Neuronal stem cell (in vitro differentiated cells): ENCODE data around the gene EPB41L5.
A peak's percentile ranks its signal among the peaks of the same experiment; 100 is the strongest.

ENCODE experiments used
- DNase-seq: peaks from one replicate; pipeline ENCODE4 v3.0.0-alpha.2; 2013; ENCODE audit warnings: low spot score
- H2AFZ ChIP-seq: one replicate; pipeline ENCODE4 v1.6.1; 2013; ENCODE audit warnings: mild to moderate bottlenecking, low read length, inconsistent platforms
- H2AK5ac ChIP-seq: 2 replicates; pipeline ENCODE4 v1.6.1; 2013; ENCODE audit warnings: low read depth, mild to moderate bottlenecking, inconsistent platforms, low read length, moderate library complexity, mixed read lengths
- H2BK120ac ChIP-seq: 2 replicates; pipeline ENCODE4 v1.6.1; 2013; ENCODE audit warnings: low read depth, mild to moderate bottlenecking, inconsistent platforms, low read length, moderate library complexity, mixed read lengths
- H2BK12ac ChIP-seq: one replicate; pipeline ENCODE4 v1.6.1; 2013; ENCODE audit warnings: low read length, inconsistent platforms
- H2BK15ac ChIP-seq: 2 replicates; pipeline ENCODE4 v1.6.1; 2013; ENCODE audit warnings: mild to moderate bottlenecking, low read length, inconsistent platforms, mixed read lengths
- H2BK5ac ChIP-seq: one replicate; pipeline ENCODE4 v1.6.1; 2013; ENCODE audit warnings: inconsistent platforms, mild to moderate bottlenecking, low read length, moderate library complexity
- H3K14ac ChIP-seq: one replicate; pipeline ENCODE4 v1.6.1; 2013; ENCODE audit warnings: low read length, inconsistent platforms
- H3K18ac ChIP-seq: 2 replicates; pipeline ENCODE4 v1.6.1; 2013; ENCODE audit warnings: low read length, inconsistent platforms
- H3K23ac ChIP-seq: 2 replicates; pipeline ENCODE4 v1.6.1; 2013; ENCODE audit warnings: low read depth, mild to moderate bottlenecking, mixed read lengths, low read length, inconsistent platforms; ENCODE audit not compliant: poor library complexity
- H3K27ac ChIP-seq: replicated peaks from 3 replicates; pipeline ENCODE4 v1.5.1; 2013; ENCODE audit warnings: low read length, inconsistent platforms
- H3K27me3 ChIP-seq, 3 experiments: 2 replicates each; pipeline ENCODE4 v1.6.1; 2013; ENCODE audit warnings: low read length in 3 of 3, mild to moderate bottlenecking in 2 of 3, inconsistent platforms in 1 of 3, low read depth in 1 of 3, mixed read lengths in 1 of 3, moderate library complexity in 1 of 3; ENCODE audit not compliant: control insufficient read depth in 3 of 3, insufficient read depth in 3 of 3
- H3K36me3 ChIP-seq, 2 donors: replicated peaks in 1 of 2; 2 replicates each; pipeline ENCODE4 v1.6.1; 2013; ENCODE audit warnings: low read length in 2 of 2; ENCODE audit not compliant: control insufficient read depth in 2 of 2, insufficient read depth in 2 of 2
- H3K4ac ChIP-seq: 2 replicates; pipeline ENCODE4 v1.6.1; 2013; ENCODE audit warnings: inconsistent platforms, mild to moderate bottlenecking, low read length, moderate library complexity
- H3K4me1 ChIP-seq, 2 donors: 1 replicate in 1 of 2; 2 replicates in 1 of 2; pipeline ENCODE4 v1.6.1; 2013; ENCODE audit warnings: low read length in 2 of 2, low read depth in 1 of 2; ENCODE audit not compliant: control insufficient read depth in 2 of 2, insufficient read depth in 1 of 2
- H3K4me2 ChIP-seq: one replicate; pipeline ENCODE4 v1.6.1; 2013; ENCODE audit warnings: mild to moderate bottlenecking, low read length, inconsistent platforms; ENCODE audit not compliant: insufficient read depth, poor library complexity, severe bottlenecking
- H3K4me3 ChIP-seq, 2 donors: 2 replicates each; pipeline ENCODE4 v1.5.1; 2013; ENCODE audit warnings: low read length in 2 of 2, mild to moderate bottlenecking in 2 of 2, inconsistent platforms in 1 of 2, moderate library complexity in 1 of 2
- H3K79me1 ChIP-seq: one replicate; pipeline ENCODE4 v1.6.1; 2013; ENCODE audit warnings: low read depth, mild to moderate bottlenecking, inconsistent platforms, low read length, moderate library complexity
- H3K9ac ChIP-seq: one replicate; pipeline ENCODE4 v1.6.1; 2013; ENCODE audit warnings: mild to moderate bottlenecking, low read depth, low read length, inconsistent platforms; ENCODE audit not compliant: poor library complexity
- H3K9me3 ChIP-seq, 2 donors: replicated peaks in 1 of 2; 2 replicates each; pipeline versions ENCODE3 to v1.6.1; 2013; ENCODE audit warnings: low read length in 2 of 2, mild to moderate bottlenecking in 2 of 2, inconsistent platforms in 1 of 2, low read depth in 1 of 2, mixed read lengths in 1 of 2, moderate library complexity in 1 of 2; ENCODE audit not compliant: control insufficient read depth in 2 of 2, insufficient read depth in 1 of 2
- H4K8ac ChIP-seq: one replicate; pipeline ENCODE4 v1.6.1; 2013; ENCODE audit warnings: low read depth, mild to moderate bottlenecking, inconsistent platforms, low read length, moderate library complexity
- H4K91ac ChIP-seq: one replicate; pipeline ENCODE4 v1.6.1; 2013; ENCODE audit warnings: low read length, low read depth, mild to moderate bottlenecking, inconsistent platforms; ENCODE audit not compliant: poor library complexity
- WGBS, 2 donors: extraction: QIAGEN DNeasy Blood & Tissue Kit; methylation state at CpG; one replicate each; pipeline ENCODE4 v1.1.7; 2013; ENCODE audit warnings: missing lambda C conversion rate in 2 of 2, mixed read lengths in 1 of 2; ENCODE audit not compliant: insufficient read length in 2 of 2, insufficient replicate concordance in 1 of 2; ENCODE audit errors: extremely low coverage in 2 of 2; 5-methylcytosine and 5-hydroxymethylcytosine counted together

EPB41L5 gene

GRCh38 chr2:120059483-120059882, 46.6 kb downstream of the EPB41L5 start:
- no peaks in the 10 kb centered on the region for H3K27me3 ChIP-seq
- H2BK15ac ChIP-seq, result no peak overlapping the region
- no CpG with 5 or more reads among the region's 8 CpGs for WGBS, 2 donors
- no peak overlapping the region for H4K8ac ChIP-seq
- peaks cover 0 to 5% of the 10 kb centered on the region in 2 donors for H3K9me3 ChIP-seq
- H3K36me3 ChIP-seq, result peaks cover 0 to 4% of the 10 kb centered on the region in 2 donors
- H2AK5ac ChIP-seq, result no peak overlapping the region
- no peaks in the 10 kb centered on the region for H3K4me1 ChIP-seq
- no peak overlapping the region for H2AFZ ChIP-seq
- H3K23ac ChIP-seq, result no peak overlapping the region
- H3K79me1 ChIP-seq, result no peaks in the 10 kb centered on the region
- no peak overlapping the region for H2BK5ac ChIP-seq
- H2BK12ac ChIP-seq, result no peak overlapping the region
- no peak overlapping the region for H3K14ac ChIP-seq
- no peak overlapping the region for H3K9ac ChIP-seq
- no peak overlapping the region for H3K18ac ChIP-seq
- H4K91ac ChIP-seq, result no peak overlapping the region
- DNase-seq, result no peak
- no peak overlapping the region for H3K4ac ChIP-seq
- H3K4me2 ChIP-seq, result no peak overlapping the region
- H3K4me3 ChIP-seq, result no peak overlapping the region
- no peak overlapping the region for H3K27ac ChIP-seq
- H2BK120ac ChIP-seq, result no peak overlapping the region

- Histone ChIP-seq H2AK5ac (no peak overlapping the region), H2BK12ac (no peak overlapping the region), H3K4ac (no peak overlapping the region), H2BK5ac (no peak overlapping the region), H2BK15ac (no peak overlapping the region), H4K91ac (no peak overlapping the region), H3K27me3 (no peaks in the 10 kb centered on the region), H3K23ac (no peak overlapping the region), H3K4me1 (no peaks in the 10 kb centered on the region), H3K27ac (no peak overlapping the region), H3K18ac (no peak overlapping the region), H4K8ac (no peak overlapping the region), H3K4me2 (no peak overlapping the region), H3K79me1 (no peaks in the 10 kb centered on the region), H3K36me3 (peaks cover 0 to 4% of the 10 kb centered on the region in 2 donors), H3K9me3 (peaks cover 0 to 5% of the 10 kb centered on the region in 2 donors), H3K9ac (no peak overlapping the region), H3K4me3 (no peak overlapping the region), H2AFZ (no peak overlapping the region), H2BK120ac (no peak overlapping the region), H3K14ac (no peak overlapping the region)
- DNase-seq, result no peak
- WGBS, 2 donors, result 100% methylated on average over 1 of the region's 2 CpGs
Measured at GRCh38 chr2:120060088-120060623, 47.3 kb downstream of the EPB41L5 start.

GRCh38 chr2:120064664-120065063, 51.8 kb downstream of the EPB41L5 start:
- Histone ChIP-seq H4K8ac (no peak overlapping the region), H3K23ac (no peak overlapping the region), H3K18ac (no peak overlapping the region), H3K4me1 (no peaks in the 10 kb centered on the region), H3K9ac (no peak overlapping the region), H2AFZ (no peak overlapping the region), H3K79me1 (peaks cover 2% of the 10 kb centered on the region), H3K27me3 (no peaks in the 10 kb centered on the region), H3K27ac (no peak overlapping the region), H3K9me3 (no peaks in the 10 kb centered on the region), H3K4me2 (no peak overlapping the region), H3K4me3 (no peak overlapping the region), H2BK5ac (no peak overlapping the region), H3K36me3 (no peaks in the 10 kb centered on the region), H2BK12ac (no peak overlapping the region), H2BK120ac (no peak overlapping the region), H2BK15ac (no peak overlapping the region), H3K4ac (no peak overlapping the region), H2AK5ac (no peak overlapping the region), H4K91ac (no peak overlapping the region), H3K14ac (no peak overlapping the region)
- WGBS, 2 donors, result no CpG with 5 or more reads among the region's 1 CpG
- DNase-seq, result no peak

GRCh38 chr2:120066800-120067547, 54.1 kb downstream of the EPB41L5 start:
- no CpG with 5 or more reads among the region's 6 CpGs for WGBS, 2 donors

More at GRCh38 chr2:120066800-120067547, 54.1 kb downstream of the EPB41L5 start:
- peak overlapping the region; percentile 13 for H3K4me2 ChIP-seq
- H2BK5ac ChIP-seq, result no peak overlapping the region
- H3K27me3 ChIP-seq, result no peaks in the 10 kb centered on the region
- H3K9me3 ChIP-seq, result peaks cover 0 to 2% of the 10 kb centered on the region in 2 donors
- no peak overlapping the region for H3K27ac ChIP-seq
- H2BK15ac ChIP-seq, result no peak overlapping the region
- no peak for DNase-seq
- no peaks in the 10 kb centered on the region for H3K4me1 ChIP-seq
- peaks cover 2% of the 10 kb centered on the region for H3K79me1 ChIP-seq
- no peaks in the 10 kb centered on the region for H3K36me3 ChIP-seq
- no peak overlapping the region for H3K4me3 ChIP-seq
- no peak overlapping the region for H3K9ac ChIP-seq
- no peak overlapping the region for H2AK5ac ChIP-seq
- no peak overlapping the region for H4K91ac ChIP-seq
- H2BK12ac ChIP-seq, result no peak overlapping the region
- no peak overlapping the region for H2AFZ ChIP-seq
- no peak overlapping the region for H3K14ac ChIP-seq
- H2BK120ac ChIP-seq, result no peak overlapping the region
- no peak overlapping the region for H3K23ac ChIP-seq
- peak overlapping the region; percentile 65 for H4K8ac ChIP-seq
- no peak overlapping the region for H3K18ac ChIP-seq
- H3K4ac ChIP-seq, result no peak overlapping the region
